Stimulated activated CD4-positive, alpha-beta T cell treated with anti-CD3 and anti-CD28 coated beads, Interleukin-12 subunit alpha, Interleukin-12 subunit beta, amount 100 ng/mL, for 4 hours (primary cell): ENCODE data around the gene MEA1.
A peak's percentile ranks its signal among the peaks of the same experiment; 100 is the strongest.
"Not testable (repeated sequence)": the region's sequence is repeated elsewhere in the genome, so short reads cannot be mapped to it uniquely, and the experiment has no call there.

Experiments
- DNase-seq: peaks from one replicate; pipeline ENCODE4 v3.0.0-alpha.2; 2020

MEA1 gene

GRCh38 chr6:43013843-43014433 lies at the start of gene MEA1, which contains the start of gene KLHDC3:
Gene MEA1 (minus strand): TSS chr6:43013946. CDS start chr6:43013813, 133 bp downstream.
Gene KLHDC3 (plus strand): TSS chr6:43014249. CDS start chr6:43017193, 2,944 bp downstream.
- peak; percentile 96 for DNase-seq

- DNase-seq: no peak
Observed at GRCh38 chr6:43062818-43063217, 49.1 kb upstream of the MEA1 start.

- DNase-seq: no peak
Observed at GRCh38 chr6:43061861-43062260, 48.1 kb upstream of the MEA1 start.

GRCh38 chr6:43060755-43061633 lies 47.2 kb upstream of the MEA1 start:
- DNase-seq: no peak

GRCh38 chr6:43060034-43060754 lies 46.4 kb upstream of the MEA1 start:
- no peak for DNase-seq

- DNase-seq: peak; percentile 96
Observed at GRCh38 chr6:43059168-43060033, 45.7 kb upstream of the MEA1 start, which contains the start of the genes KLC4 and MRPL2. Gene KLC4 (plus strand): TSS chr6:43059631. CDS start chr6:43061336, 1,705 bp downstream. Gene MRPL2 (minus strand): TSS chr6:43059434. CDS start chr6:43059381, 53 bp downstream.

- no peak for DNase-seq
Observed at GRCh38 chr6:43058531-43058930, 44.8 kb upstream of the MEA1 start.

GRCh38 chr6:43055966-43056365 lies 42.2 kb upstream of the MEA1 start:
- DNase-seq: no peak

GRCh38 chr6:43054206-43054943 lies 40.6 kb upstream of the MEA1 start:
- DNase-seq: no peak

GRCh38 chr6:43053545-43054205 lies 39.9 kb upstream of the MEA1 start, which contains the start of gene CUL7:
Gene CUL7 (minus strand): TSS chr6:43053851. CDS start chr6:43052788, 1,063 bp downstream.
- peak; percentile 88 for DNase-seq

- peak; percentile 39 for DNase-seq
Observed at GRCh38 chr6:43052842-43053544, 39.2 kb upstream of the MEA1 start.

- no peak for DNase-seq
Observed at GRCh38 chr6:43052225-43052841, 38.6 kb upstream of the MEA1 start.

- no peak for DNase-seq
Observed at GRCh38 chr6:43050981-43051380, 37.2 kb upstream of the MEA1 start.

GRCh38 chr6:43047998-43048397 lies 34.3 kb upstream of the MEA1 start:
- DNase-seq: no peak

GRCh38 chr6:43045371-43045930 lies 31.7 kb upstream of the MEA1 start:
- no peak for DNase-seq

GRCh38 chr6:43043310-43043709 lies 29.6 kb upstream of the MEA1 start:
- DNase-seq: no peak

GRCh38 chr6:43041475-43041874 lies 27.7 kb upstream of the MEA1 start:
- not testable (repeated sequence) for DNase-seq

- no peak for DNase-seq
Observed at GRCh38 chr6:43040542-43041257, 27.0 kb upstream of the MEA1 start.

GRCh38 chr6:43038727-43039126 lies 25.0 kb upstream of the MEA1 start:
- no peak for DNase-seq
